ENCODE data around the gene DPYSL4. TPM values are rescaled to one million over a fixed set of nuclear protein-coding genes. Genes with fewer than 3 reads are reported as not detected.

The DPYSL4 gene
- total and polyA plus RNA-seq, 3 donors from 2014 or later: 11.7 to 21.0 (median 13.9) TPM

DNA sequence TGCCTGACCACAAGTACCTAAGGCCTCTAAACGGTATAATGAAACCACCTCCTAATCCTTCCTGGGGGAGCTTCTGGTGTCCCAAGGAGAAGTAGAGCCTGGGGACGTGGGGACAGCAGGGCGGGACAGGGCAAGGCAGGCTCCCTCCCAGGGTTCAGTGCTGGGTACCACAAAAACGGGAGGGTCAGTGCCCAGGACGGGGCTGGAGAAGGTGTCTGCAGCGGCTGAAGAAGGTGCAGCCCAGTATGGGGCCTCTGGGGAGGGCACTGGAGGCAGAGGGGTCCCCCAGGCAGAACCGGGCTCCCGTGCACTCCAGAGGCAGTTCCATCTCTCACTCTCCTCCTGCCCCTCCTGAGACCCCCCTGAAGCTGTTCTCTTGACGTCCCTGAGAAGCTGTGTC, 46.2 kb downstream of the DPYSL4 start:
- WGBS, 2 donors: 72 to 85% methylated on average over 9 of the region's 9 CpGs
- Histone ChIP-seq H3K36me3 (ENCODE audit: low read depth, missing control alignments) (no peaks in the 10 kb centered on the region), H3K27ac (no peak overlapping the region), H3K4me3 (no peak overlapping the region), H3K9me3 (no peaks in the 10 kb centered on the region), H3K4me1 (no peaks in the 10 kb centered on the region), H3K27me3 (no peaks in the 10 kb centered on the region)
- no peak for TF ChIP-seq POLR2A (IDR thresholded peaks at IDR 0.05)
- TF ChIP-seq, protein P1, sequence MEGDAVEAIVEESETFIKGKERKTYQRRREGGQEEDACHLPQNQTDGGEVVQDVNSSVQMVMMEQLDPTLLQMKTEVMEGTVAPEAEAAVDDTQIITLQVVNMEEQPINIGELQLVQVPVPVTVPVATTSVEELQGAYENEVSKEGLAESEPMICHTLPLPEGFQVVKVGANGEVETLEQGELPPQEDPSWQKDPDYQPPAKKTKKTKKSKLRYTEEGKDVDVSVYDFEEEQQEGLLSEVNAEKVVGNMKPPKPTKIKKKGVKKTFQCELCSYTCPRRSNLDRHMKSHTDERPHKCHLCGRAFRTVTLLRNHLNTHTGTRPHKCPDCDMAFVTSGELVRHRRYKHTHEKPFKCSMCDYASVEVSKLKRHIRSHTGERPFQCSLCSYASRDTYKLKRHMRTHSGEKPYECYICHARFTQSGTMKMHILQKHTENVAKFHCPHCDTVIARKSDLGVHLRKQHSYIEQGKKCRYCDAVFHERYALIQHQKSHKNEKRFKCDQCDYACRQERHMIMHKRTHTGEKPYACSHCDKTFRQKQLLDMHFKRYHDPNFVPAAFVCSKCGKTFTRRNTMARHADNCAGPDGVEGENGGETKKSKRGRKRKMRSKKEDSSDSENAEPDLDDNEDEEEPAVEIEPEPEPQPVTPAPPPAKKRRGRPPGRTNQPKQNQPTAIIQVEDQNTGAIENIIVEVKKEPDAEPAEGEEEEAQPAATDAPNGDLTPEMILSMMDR (IDR thresholded peaks at IDR 0.05): no peak
- intact Hi-C loops (cut with DNase I; ENCODE audit: low total_unique reads): no loop called here
- DNase-seq: no peak

DNA sequence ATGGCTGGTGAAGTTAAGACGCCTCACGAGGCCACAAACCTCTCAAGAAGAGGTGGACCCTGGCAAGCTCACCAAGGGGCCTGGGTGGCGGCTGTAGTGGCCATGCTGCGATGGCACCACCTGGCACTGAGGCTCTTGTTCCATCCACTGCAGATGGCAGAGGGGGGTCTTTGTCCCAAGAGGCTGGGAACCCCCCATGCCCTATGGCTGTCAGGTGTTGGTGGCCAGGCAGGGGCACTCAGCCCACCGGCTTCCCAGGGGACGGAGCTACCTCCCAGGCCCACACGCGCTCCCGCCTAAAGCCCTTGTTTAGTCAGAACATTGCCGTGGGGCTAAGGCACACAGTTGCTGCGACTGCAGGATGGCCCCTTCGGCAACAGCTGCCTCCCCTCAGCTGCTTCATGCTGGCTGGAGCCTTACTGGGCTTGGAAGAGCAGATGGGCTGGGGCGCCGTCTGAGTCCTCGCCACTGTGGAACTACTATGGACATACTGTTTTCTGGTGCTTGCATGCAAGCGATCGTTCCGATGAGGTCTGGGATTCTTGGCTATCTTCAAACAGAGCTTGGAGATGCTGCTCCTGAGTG, 46.8 kb downstream of the DPYSL4 start:
- TF ChIP-seq, protein P1 (IDR thresholded peaks at IDR 0.05): no peak
- no peak for TF ChIP-seq POLR2A (IDR thresholded peaks at IDR 0.05)
- 88% methylated on average over 13 to 18 of the region's 18 CpGs for WGBS, 2 donors
- Histone ChIP-seq H3K9me3 (no peaks in the 10 kb centered on the region), H3K4me3 (no peak overlapping the region), H3K36me3 (ENCODE audit: low read depth, missing control alignments) (no peaks in the 10 kb centered on the region), H3K4me1 (no peaks in the 10 kb centered on the region), H3K27me3 (no peaks in the 10 kb centered on the region), H3K27ac (no peak overlapping the region)
- intact Hi-C loops (cut with DNase I; ENCODE audit: low total_unique reads): no loop called here
- no peak for DNase-seq

DNA sequence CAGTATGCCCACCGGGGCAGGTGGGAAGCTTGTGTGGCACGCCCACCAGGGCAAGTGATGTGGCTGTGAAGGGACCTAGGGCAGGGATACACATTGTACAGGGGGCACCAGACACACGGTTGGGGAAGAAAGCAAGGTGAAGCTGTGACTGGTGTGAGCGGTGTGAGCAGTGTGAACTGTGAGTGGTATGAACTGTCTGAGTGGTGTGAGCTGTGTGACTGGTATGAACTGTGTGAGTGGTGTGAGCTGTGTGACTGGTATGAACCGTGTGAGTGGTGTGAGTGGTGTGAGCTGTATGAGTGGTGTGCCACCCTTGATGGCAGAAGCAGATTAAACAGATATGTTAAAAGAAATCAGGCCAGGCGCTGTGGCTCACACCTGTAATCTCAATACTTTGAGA, 48.1 kb downstream of the DPYSL4 start:
- Histone ChIP-seq H3K27me3 (no peaks in the 10 kb centered on the region), H3K36me3 (ENCODE audit: low read depth, missing control alignments) (no peaks in the 10 kb centered on the region), H3K27ac (no peak overlapping the region), H3K9me3 (no peaks in the 10 kb centered on the region), H3K4me3 (no peak overlapping the region), H3K4me1 (no peaks in the 10 kb centered on the region)
- DNase-seq: no peak
- no peak for TF ChIP-seq POLR2A (IDR thresholded peaks at IDR 0.05)
- TF ChIP-seq, protein P1 (IDR thresholded peaks at IDR 0.05): no peak
- intact Hi-C loops (cut with DNase I; ENCODE audit: low total_unique reads): no loop called here
- 95% methylated on average over 6 of the region's 6 CpGs for WGBS, 2 donors

DNA sequence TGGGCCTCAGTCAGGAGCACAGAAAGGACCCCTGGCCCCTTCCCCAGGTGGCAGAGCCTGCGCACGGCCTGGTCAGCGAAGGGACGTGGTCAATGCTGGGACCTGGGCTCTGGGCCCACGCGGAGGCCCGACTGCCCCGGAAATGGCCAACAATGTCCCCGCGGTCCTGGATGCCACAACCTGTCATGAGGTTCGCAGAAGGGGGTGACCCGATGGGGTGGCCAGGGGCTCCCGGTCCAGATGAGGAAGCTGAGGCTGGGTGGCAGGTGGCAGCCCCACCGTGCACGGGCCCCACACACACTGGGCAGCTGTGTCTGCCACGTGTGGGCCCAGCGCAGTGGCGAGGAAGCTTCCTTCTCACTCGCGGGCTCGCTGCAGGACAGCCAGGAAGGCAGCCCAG, 49.4 kb downstream of the DPYSL4 start:
- Histone ChIP-seq H3K4me1 (no peaks in the 10 kb centered on the region), H3K9me3 (no peaks in the 10 kb centered on the region), H3K27me3 (no peaks in the 10 kb centered on the region), H3K27ac (no peak overlapping the region), H3K4me3 (no peak overlapping the region), H3K36me3 (ENCODE audit: low read depth, missing control alignments) (no peaks in the 10 kb centered on the region)
- TF ChIP-seq, protein P1 (IDR thresholded peaks at IDR 0.05): no peak
- no peak for TF ChIP-seq POLR2A (IDR thresholded peaks at IDR 0.05)
- intact Hi-C loops (cut with DNase I; ENCODE audit: low total_unique reads): no loop called here
- no peak for DNase-seq
- 90 to 94% methylated on average over 6 to 21 of the region's 21 CpGs for WGBS, 2 donors

DNA sequence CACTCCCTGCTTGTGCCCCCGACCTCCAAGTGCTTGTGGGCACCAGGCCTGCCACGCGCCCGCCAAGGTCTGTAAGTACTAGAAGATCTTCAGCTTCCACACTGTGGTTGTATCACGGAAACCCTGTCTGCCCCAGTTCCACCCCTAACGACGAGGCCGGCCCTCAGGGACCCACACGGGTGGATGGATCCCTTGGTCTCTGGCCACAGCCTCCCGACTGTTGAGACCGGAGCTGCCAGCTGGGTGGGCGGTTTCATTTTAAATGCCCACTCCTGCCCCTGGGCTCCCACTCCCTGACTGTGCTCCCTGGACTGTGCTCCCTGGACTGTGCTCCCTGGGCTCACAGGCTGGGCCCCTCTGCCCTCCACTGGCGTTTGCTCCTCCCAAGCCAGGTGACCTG, 50.1 kb downstream of the DPYSL4 start:
- H3K4me3 ChIP-seq: no peak overlapping the region
- H3K27ac ChIP-seq: no peak overlapping the region
- intact Hi-C loops (cut with DNase I; ENCODE audit: low total_unique reads): no loop called here
- H3K36me3 ChIP-seq (ENCODE audit: low read depth, missing control alignments): no peaks in the 10 kb centered on the region
- H3K4me1 ChIP-seq: no peaks in the 10 kb centered on the region
- no peaks in the 10 kb centered on the region for H3K27me3 ChIP-seq
- no peaks in the 10 kb centered on the region for H3K9me3 ChIP-seq
- 95 to 96% methylated on average over 12 to 13 of the region's 13 CpGs for WGBS, 2 donors
- TF ChIP-seq, protein P1 (IDR thresholded peaks at IDR 0.05): no peak
- TF ChIP-seq POLR2A (IDR thresholded peaks at IDR 0.05): no peak
- no peak for DNase-seq

Measured in testis (tissue), 3 donors.